Ovary (tissue), 1 donor: ENCODE results near the gene C18orf32.

Experiments used
- EP300 ChIP-seq: sonication (generic); formaldehyde crosslinking; IDR thresholded peaks from one replicate; pipeline ENCODE4 v1.6.1; 2017; ENCODE audit warnings: antibody characterized with exemption
- POLR2A ChIP-seq: fragments of 450-650 bp; IDR thresholded peaks from one replicate; pipeline ENCODE4 v1.6.1; 2017; ENCODE audit warnings: antibody characterized with exemption, mild to moderate bottlenecking, moderate library complexity

DNA sequence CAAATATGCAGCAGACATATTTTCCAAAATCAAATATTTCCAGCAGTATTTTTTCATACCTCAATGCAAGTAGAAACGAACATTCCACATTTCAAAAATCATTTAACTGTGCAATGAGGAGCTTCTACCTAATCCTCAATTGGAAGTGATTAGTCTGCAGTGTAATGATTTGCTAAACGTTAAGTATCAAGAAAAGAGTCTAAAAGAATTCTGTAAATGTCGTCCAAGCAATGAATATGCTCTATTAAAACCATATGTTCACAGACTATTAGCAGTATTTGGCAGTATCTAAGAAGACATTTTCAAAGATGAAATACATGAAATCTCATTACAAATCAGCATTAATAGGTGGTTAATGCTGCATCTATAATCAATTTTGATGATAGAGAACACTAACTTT is 42.5 kb downstream of the C18orf32 start:
- TF ChIP-seq POLR2A (no peak), EP300 (no peak)
